HepG2 (cell line): ENCODE data around the gene HEXD. TPM values are rescaled to one million over a fixed set of nuclear protein-coding genes. Genes with fewer than 3 reads are reported as not detected.

ENCODE experiments used
- CCAR2 ChIP-seq: fragments of 200-400 bp; formaldehyde crosslinking; optimal IDR thresholded peaks from 2 replicates; pipeline ENCODE3; 2018; ENCODE audit warnings: low read depth, mild to moderate bottlenecking, low read length, moderate library complexity
- HMG20A ChIP-seq: IDR thresholded peaks from 2 replicates; pipeline ENCODE4 v1.6.1; 2016; ENCODE audit warnings: borderline replicate concordance
- JUND ChIP-seq: sonication (generic); formaldehyde crosslinking; IDR thresholded peaks from 2 replicates; pipeline ENCODE4 v1.8.0; 2022; ENCODE audit warnings: mild to moderate bottlenecking, missing genetic modification reagents
- KDM1A ChIP-seq: IDR thresholded peaks from 2 replicates; pipeline ENCODE4 v1.6.1; 2016; ENCODE audit warnings: missing compliant biosample characterization
- NFATC3 ChIP-seq: sonication (generic); formaldehyde crosslinking; IDR thresholded peaks from 2 replicates; pipeline ENCODE4 v1.5.1; 2020; ENCODE audit warnings: mild to moderate bottlenecking, missing genetic modification reagents
- NFIC ChIP-seq: IDR thresholded peaks from 2 replicates; pipeline ENCODE4 v1.6.1; 2012; ENCODE audit warnings: mild to moderate bottlenecking, low read length, inconsistent platforms
- PTBP1 ChIP-seq: fragments of 200-400 bp; formaldehyde crosslinking; IDR thresholded peaks from 2 replicates; pipeline ENCODE4 v1.6.1; 2018; ENCODE audit warnings: low read length, low read depth; ENCODE audit not compliant: poor library complexity, severe bottlenecking
- SOX13 ChIP-seq, 3 experiments: fragments of 450-650 bp in 1 of 3; sonication (generic) in 1 of 3; formaldehyde crosslinking in 1 of 3; IDR thresholded peaks in 2 of 3; conservative IDR thresholded peaks in 1 of 3; 2 replicates each; pipeline versions ENCODE4 v1.5.0 to v1.6.1; 2016 to 2020; ENCODE audit warnings: antibody characterized with exemption in 1 of 3, mild to moderate bottlenecking in 1 of 3, missing compliant biosample characterization in 1 of 3, missing genetic modification reagents in 1 of 3, moderate library complexity in 1 of 3
- SP1 ChIP-seq, 2 experiments: fragments of 450-650 bp in 1 of 2; sonication (generic) in 1 of 2; formaldehyde crosslinking in 1 of 2; IDR thresholded peaks; 2 replicates each; pipeline versions ENCODE4 v1.4.0 to v1.6.1; 2016 to 2020; ENCODE audit warnings: missing genetic modification reagents in 1 of 2
- ZNF274 ChIP-seq: sonication (generic); formaldehyde crosslinking; IDR thresholded peaks from 2 replicates; pipeline ENCODE4 v1.5.1; 2020; ENCODE audit warnings: mild to moderate bottlenecking, missing genetic modification reagents
- ZNF468 ChIP-seq: sonication (generic); formaldehyde crosslinking; IDR thresholded peaks from 2 replicates; pipeline ENCODE4 v1.8.0; 2022; ENCODE audit warnings: mild to moderate bottlenecking, moderate library complexity, missing genetic modification reagents
- ZNF530 ChIP-seq: sonication (generic); formaldehyde crosslinking; IDR thresholded peaks from 2 replicates; pipeline ENCODE4 v1.5.0; 2020; ENCODE audit warnings: low read depth, mild to moderate bottlenecking, missing genetic modification reagents
- ZNF615 ChIP-seq: sonication (generic); formaldehyde crosslinking; IDR thresholded peaks from 2 replicates; pipeline ENCODE4 v1.5.0; 2020; ENCODE audit warnings: mild to moderate bottlenecking, missing genetic modification reagents, borderline replicate concordance
- polyA plus RNA-seq, 8 experiments: library from polyadenylated mRNA; depleted of rRNA in 3 of 8; stranded (reverse) in 7 of 8; unstranded in 1 of 8; fragments of >200 nt; fragmentation: Illumina TruSeq in 4 of 8; extraction: Trizol in 4 of 8; gene quantifications; 2 replicates each; pipeline versions ENCODE4 v1.2.1 to v1.2.3, GENCODE V29; 2011 to 2016; ENCODE audit warnings: low read depth in 4 of 8, missing spikeins in 1 of 8, mixed read lengths in 1 of 8; ENCODE audit not compliant: insufficient read depth in 1 of 8
- total RNA-seq, 5 experiments: library from RNA; depleted of rRNA; stranded (reverse); fragments of >200 nt; fragmentation: Illumina TruSeq; extraction: Trizol; gene quantifications; 2 replicates each; pipeline ENCODE4 v1.2.3, GENCODE V29; 2016; ENCODE audit warnings: low read depth in 1 of 5
- TF ChIP-seq, protein P1 (sequence below): IDR thresholded peaks from 2 replicates; pipeline ENCODE4 v1.4.0; 2020; ENCODE audit warnings: mild to moderate bottlenecking, missing genetic modification reagents
- TF ChIP-seq, protein P2 (sequence below): sonication (generic); formaldehyde crosslinking; IDR thresholded peaks from 2 replicates; pipeline ENCODE4 v1.8.0; 2022; ENCODE audit warnings: mild to moderate bottlenecking, missing genetic modification reagents, borderline replicate concordance
- TF ChIP-seq, protein P3 (sequence below): sonication (generic); formaldehyde crosslinking; IDR thresholded peaks from 2 replicates; pipeline ENCODE4 v1.4.0; 2020; ENCODE audit warnings: missing genetic modification reagents
- TF ChIP-seq, protein P4 (sequence below): sonication (generic); formaldehyde crosslinking; IDR thresholded peaks from 2 replicates; pipeline ENCODE4 v1.4.0; 2020; ENCODE audit warnings: missing genetic modification reagents
- TF ChIP-seq, protein P5 (sequence below): IDR thresholded peaks from 2 replicates; pipeline ENCODE4 v1.6.1; 2016; ENCODE audit warnings: mild to moderate bottlenecking, missing biosample characterization, missing genetic modification reagents

The HEXD gene
- total and polyA plus RNA-seq, 2 of the 13 experiments (the other 11 are each of a cell fraction or from before 2014, with no cell fraction given): 22.3 to 41.8 TPM

DNA sequence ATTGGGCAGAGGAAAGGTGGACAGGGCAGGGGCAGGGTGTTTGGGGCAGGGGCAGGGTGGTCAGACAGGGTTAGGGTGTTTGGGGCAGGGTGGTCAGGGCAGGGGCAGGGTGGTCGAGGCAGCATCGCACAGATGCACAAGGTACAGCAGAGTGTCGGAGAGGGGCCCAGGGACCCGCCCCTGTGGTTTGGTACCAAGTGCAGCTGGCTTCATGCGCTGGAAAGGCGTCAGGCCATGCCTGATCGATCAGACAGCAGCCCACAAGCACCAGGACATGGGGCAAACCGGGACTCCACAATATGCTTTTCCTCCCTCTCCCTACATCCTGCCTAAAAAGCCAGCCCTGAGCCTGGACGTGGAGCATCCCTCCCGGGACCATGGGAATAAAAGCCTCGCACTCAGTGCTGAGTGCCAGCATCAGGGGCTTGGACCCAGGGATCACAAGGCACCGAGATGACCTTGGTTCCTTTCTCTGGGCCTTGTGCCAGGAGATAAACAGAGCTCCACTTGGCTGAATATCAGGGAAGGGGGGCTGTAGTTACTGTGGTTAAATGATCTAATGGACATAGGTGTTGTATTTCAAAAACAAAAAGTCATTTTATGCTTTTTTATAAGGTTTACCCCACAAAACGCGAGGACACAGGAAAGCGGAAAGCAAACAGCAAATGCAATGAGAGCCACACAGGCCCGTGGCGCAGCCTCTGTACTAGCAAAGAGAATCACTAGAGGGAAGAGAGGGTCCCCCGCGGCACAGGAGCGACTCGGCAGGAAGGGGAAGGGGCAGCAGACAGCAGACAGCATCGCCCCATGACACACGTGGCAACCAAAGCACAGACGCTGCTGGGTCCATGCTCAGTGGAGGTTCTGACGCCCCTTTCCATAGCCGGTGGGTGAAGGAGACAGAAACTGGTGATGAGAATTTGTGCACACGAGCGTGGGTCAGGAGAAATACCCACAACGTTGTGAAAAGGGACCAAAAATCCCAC lies 5.3 kb upstream of the HEXD start (continued):
- TF ChIP-seq, protein P1, sequence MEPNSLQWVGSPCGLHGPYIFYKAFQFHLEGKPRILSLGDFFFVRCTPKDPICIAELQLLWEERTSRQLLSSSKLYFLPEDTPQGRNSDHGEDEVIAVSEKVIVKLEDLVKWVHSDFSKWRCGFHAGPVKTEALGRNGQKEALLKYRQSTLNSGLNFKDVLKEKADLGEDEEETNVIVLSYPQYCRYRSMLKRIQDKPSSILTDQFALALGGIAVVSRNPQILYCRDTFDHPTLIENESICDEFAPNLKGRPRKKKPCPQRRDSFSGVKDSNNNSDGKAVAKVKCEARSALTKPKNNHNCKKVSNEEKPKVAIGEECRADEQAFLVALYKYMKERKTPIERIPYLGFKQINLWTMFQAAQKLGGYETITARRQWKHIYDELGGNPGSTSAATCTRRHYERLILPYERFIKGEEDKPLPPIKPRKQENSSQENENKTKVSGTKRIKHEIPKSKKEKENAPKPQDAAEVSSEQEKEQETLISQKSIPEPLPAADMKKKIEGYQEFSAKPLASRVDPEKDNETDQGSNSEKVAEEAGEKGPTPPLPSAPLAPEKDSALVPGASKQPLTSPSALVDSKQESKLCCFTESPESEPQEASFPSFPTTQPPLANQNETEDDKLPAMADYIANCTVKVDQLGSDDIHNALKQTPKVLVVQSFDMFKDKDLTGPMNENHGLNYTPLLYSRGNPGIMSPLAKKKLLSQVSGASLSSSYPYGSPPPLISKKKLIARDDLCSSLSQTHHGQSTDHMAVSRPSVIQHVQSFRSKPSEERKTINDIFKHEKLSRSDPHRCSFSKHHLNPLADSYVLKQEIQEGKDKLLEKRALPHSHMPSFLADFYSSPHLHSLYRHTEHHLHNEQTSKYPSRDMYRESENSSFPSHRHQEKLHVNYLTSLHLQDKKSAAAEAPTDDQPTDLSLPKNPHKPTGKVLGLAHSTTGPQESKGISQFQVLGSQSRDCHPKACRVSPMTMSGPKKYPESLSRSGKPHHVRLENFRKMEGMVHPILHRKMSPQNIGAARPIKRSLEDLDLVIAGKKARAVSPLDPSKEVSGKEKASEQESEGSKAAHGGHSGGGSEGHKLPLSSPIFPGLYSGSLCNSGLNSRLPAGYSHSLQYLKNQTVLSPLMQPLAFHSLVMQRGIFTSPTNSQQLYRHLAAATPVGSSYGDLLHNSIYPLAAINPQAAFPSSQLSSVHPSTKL (CRISPR knock-in tag): peak; percentile 69
- TF ChIP-seq NFIC (peak; percentile 81), ZNF274 (CRISPR knock-in tag) (no peak), SOX13 (IDR thresholded peaks at IDR 0.05) (no peak), SOX13 (CRISPR knock-in tag; conservative IDR thresholded peaks at IDR 0.05 in 1 of 2, IDR thresholded peaks at IDR 0.05 in 1 of 2) (peak in 1 of 2 experiments; percentile 61; a peak in 2 of 4 replicates), PTBP1 (no peak), NFATC3 (no peak), SP1 (IDR thresholded peaks at IDR 0.05) (no peak), SP1 (CRISPR knock-in tag; IDR thresholded peaks at IDR 0.05) (no peak), KDM1A (CRISPR knock-in tag) (0 out of 2 replicates have a peak, but pooled peaks have one; percentile 23), ZNF530 (no peak), HMG20A (peak; percentile 71; the same call in 1 of the 2 replicates), ZNF615 (CRISPR knock-in tag) (no peak), JUND (CRISPR knock-in tag) (0 out of 2 replicates have a peak, but pooled peaks have one; percentile 42), CCAR2 (no peak), ZNF468 (CRISPR knock-in tag) (no peak)
- TF ChIP-seq, protein P2, sequence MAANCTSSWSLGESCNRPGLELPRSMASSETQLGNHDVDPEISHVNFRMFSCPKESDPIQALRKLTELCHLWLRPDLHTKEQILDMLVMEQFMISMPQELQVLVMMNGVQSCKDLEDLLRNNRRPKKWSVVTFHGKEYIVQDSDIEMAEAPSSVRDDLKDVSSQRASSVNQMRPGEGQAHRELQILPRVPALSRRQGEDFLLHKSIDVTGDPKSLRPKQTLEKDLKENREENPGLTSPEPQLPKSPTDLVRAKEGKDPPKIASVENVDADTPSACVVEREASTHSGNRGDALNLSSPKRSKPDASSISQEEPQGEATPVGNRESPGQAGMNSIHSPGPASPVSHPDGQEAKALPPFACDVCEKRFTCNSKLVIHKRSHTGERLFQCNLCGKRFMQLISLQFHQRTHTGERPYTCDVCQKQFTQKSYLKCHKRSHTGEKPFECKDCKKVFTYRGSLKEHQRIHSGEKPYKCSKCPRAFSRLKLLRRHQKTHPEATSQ (CRISPR knock-in tag): no peak
- TF ChIP-seq, protein P3, sequence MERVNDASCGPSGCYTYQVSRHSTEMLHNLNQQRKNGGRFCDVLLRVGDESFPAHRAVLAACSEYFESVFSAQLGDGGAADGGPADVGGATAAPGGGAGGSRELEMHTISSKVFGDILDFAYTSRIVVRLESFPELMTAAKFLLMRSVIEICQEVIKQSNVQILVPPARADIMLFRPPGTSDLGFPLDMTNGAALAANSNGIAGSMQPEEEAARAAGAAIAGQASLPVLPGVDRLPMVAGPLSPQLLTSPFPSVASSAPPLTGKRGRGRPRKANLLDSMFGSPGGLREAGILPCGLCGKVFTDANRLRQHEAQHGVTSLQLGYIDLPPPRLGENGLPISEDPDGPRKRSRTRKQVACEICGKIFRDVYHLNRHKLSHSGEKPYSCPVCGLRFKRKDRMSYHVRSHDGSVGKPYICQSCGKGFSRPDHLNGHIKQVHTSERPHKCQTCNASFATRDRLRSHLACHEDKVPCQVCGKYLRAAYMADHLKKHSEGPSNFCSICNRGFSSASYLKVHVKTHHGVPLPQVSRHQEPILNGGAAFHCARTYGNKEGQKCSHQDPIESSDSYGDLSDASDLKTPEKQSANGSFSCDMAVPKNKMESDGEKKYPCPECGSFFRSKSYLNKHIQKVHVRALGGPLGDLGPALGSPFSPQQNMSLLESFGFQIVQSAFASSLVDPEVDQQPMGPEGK (CRISPR knock-in tag): 0 out of 2 replicates have a peak, but pooled peaks have one; percentile 61
- TF ChIP-seq, protein P4, sequence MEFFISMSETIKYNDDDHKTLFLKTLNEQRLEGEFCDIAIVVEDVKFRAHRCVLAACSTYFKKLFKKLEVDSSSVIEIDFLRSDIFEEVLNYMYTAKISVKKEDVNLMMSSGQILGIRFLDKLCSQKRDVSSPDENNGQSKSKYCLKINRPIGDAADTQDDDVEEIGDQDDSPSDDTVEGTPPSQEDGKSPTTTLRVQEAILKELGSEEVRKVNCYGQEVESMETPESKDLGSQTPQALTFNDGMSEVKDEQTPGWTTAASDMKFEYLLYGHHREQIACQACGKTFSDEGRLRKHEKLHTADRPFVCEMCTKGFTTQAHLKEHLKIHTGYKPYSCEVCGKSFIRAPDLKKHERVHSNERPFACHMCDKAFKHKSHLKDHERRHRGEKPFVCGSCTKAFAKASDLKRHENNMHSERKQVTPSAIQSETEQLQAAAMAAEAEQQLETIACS (CRISPR knock-in tag): no peak
- TF ChIP-seq, protein P5, sequence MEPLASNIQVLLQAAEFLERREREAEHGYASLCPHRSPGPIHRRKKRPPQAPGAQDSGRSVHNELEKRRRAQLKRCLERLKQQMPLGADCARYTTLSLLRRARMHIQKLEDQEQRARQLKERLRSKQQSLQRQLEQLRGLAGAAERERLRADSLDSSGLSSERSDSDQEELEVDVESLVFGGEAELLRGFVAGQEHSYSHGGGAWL (CRISPR knock-in tag): no peak
